Astrocyte (in vitro differentiated cells and primary cell): Measurements from ENCODE around the gene DLGAP4. TPM values are rescaled to one million over a fixed set of nuclear protein-coding genes. Genes with fewer than 3 reads are reported as not detected.
A peak's percentile ranks its signal among the peaks of the same experiment; 100 is the strongest.

Experiments
- DNase-seq: peaks from one replicate; pipeline ENCODE4 v3.0.0-alpha.2; 2010; ENCODE audit warnings: low read depth
- FAIRE-seq: peaks from 2 replicates; lab custom pipeline; 2011; peaks lifted over from hg19 to GRCh38; lab: Jason Lieb, UNC
- H2AFZ ChIP-seq: 2 replicates; pipeline ENCODE4 v1.6.0; 2012; ENCODE audit warnings: low read depth, low read length, inconsistent platforms
- H3K27ac ChIP-seq: 2 replicates; pipeline ENCODE4 v1.5.1; 2011; ENCODE audit warnings: low read depth, low read length, inconsistent platforms
- H3K27me3 ChIP-seq: 2 replicates; pipeline ENCODE4 v1.6.0; 2011; ENCODE audit warnings: low read length, inconsistent platforms; ENCODE audit not compliant: insufficient read depth
- H3K36me3 ChIP-seq: 2 replicates; pipeline ENCODE4 v1.5.1; 2011; ENCODE audit warnings: low read length, inconsistent platforms; ENCODE audit not compliant: insufficient read depth
- H3K4me1 ChIP-seq: 2 replicates; pipeline ENCODE4 v1.5.1; 2011; ENCODE audit warnings: low read length, inconsistent platforms; ENCODE audit not compliant: insufficient read depth
- H3K4me2 ChIP-seq: 2 replicates; pipeline ENCODE4 v1.6.0; 2012; ENCODE audit warnings: low read length, inconsistent platforms
- H3K4me3 ChIP-seq: 2 replicates; pipeline ENCODE4 v1.5.1; 2011; ENCODE audit warnings: low read depth, mild to moderate bottlenecking, low read length, inconsistent platforms; ENCODE audit not compliant: insufficient read depth
- H3K79me2 ChIP-seq: 2 replicates; pipeline ENCODE4 v1.6.0; 2012; ENCODE audit warnings: mild to moderate bottlenecking, low read length, inconsistent platforms; ENCODE audit not compliant: insufficient read depth
- H3K9ac ChIP-seq: 2 replicates; pipeline ENCODE4 v1.6.0; 2012; ENCODE audit warnings: mild to moderate bottlenecking, low read length, inconsistent platforms
- H3K9me3 ChIP-seq: 2 replicates; pipeline ENCODE4 v1.5.1; 2012; ENCODE audit warnings: low read depth, mild to moderate bottlenecking, low read length, inconsistent platforms; ENCODE audit not compliant: insufficient read depth
- H4K20me1 ChIP-seq: 2 replicates; pipeline ENCODE4 v1.6.0; 2012; ENCODE audit warnings: low read length, inconsistent platforms; ENCODE audit not compliant: insufficient read depth
- H3K27ac Mint-ChIP-seq: one replicate; pipeline ENCODE4 v1.8.0; 2021; ENCODE audit warnings: mild to moderate bottlenecking, mixed read lengths; ENCODE audit not compliant: unreplicated experiment
- H3K27me3 Mint-ChIP-seq: one replicate; pipeline ENCODE4 v1.8.0; 2021; ENCODE audit warnings: low read depth, mixed read lengths; ENCODE audit not compliant: unreplicated experiment
- H3K36me3 Mint-ChIP-seq: one replicate; pipeline ENCODE4 v1.8.0; 2021; ENCODE audit warnings: low read depth, mixed read lengths; ENCODE audit not compliant: unreplicated experiment
- H3K4me1 Mint-ChIP-seq: one replicate; pipeline ENCODE4 v1.8.0; 2021; ENCODE audit warnings: low read depth, mixed read lengths; ENCODE audit not compliant: unreplicated experiment
- H3K4me3 Mint-ChIP-seq: one replicate; pipeline ENCODE4 v1.8.0; 2021; ENCODE audit warnings: mild to moderate bottlenecking, moderate library complexity, mixed read lengths; ENCODE audit not compliant: unreplicated experiment
- H3K9me3 Mint-ChIP-seq: one replicate; pipeline ENCODE4 v1.8.0; 2021; ENCODE audit warnings: mild to moderate bottlenecking, mixed read lengths; ENCODE audit not compliant: unreplicated experiment
- EZH2 ChIP-seq: IDR thresholded peaks from 2 replicates; pipeline ENCODE4 v1.6.1; 2012; ENCODE audit warnings: mild to moderate bottlenecking, low read length, inconsistent platforms; ENCODE audit not compliant: insufficient read depth
- total RNA-seq: library from RNA; stranded (reverse); gene quantifications from 2 replicates; pipeline ENCODE4 v1.2.1, GENCODE V29; 2021
- TF ChIP-seq, protein P1 (sequence below): IDR thresholded peaks from 2 replicates; pipeline ENCODE4 v1.5.1; 2011; ENCODE audit warnings: low read depth, mild to moderate bottlenecking, inconsistent platforms, low read length, moderate library complexity; ENCODE audit not compliant: insufficient read depth

DLGAP4 gene
- total RNA-seq, 1 donor from 2014 or later, result 135 TPM

DNA sequence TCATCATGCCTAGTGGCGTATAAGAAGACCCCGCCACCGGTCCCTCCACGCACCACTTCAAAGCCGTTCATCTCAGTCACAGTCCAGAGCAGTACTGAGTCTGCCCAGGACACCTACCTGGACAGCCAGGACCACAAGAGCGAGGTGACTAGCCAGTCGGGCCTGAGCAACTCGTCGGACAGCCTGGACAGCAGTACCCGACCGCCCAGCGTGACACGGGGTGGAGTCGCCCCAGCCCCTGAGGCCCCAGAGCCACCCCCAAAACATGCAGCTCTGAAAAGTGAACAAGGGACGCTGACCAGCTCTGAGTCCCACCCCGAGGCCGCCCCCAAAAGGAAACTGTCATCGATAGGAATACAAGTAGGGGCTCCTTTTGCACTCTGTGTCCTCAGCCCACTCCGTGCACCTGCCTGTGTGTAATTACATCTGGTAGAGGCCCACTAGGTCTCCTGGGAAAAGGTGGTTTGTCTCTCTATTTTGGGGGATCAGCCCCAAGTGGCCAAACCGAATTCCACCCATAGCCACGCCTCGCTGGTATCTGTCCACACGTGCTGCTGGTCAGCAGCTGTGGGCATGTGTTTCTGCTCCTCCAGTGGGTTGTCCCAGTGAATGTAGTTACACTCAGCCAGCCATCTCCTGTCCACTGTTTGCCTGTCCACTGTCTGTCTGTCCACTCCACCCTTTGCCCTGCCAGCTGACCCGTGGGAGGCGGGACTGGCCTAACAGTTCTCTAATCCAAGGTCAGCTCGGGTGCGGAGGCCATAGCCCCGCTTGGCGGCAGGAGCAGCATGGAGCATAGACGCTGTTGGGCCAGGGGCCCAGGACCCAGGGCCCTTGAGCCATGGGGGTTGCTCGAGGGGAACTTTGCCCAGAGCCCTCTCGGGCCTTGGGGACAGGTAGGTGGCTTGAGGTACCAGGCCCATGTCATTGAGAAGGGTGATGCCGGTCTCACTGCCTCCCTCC is 190.8 kb downstream of the DLGAP4 start:
- no peak overlapping the region for H3K4me3 ChIP-seq

DNA sequence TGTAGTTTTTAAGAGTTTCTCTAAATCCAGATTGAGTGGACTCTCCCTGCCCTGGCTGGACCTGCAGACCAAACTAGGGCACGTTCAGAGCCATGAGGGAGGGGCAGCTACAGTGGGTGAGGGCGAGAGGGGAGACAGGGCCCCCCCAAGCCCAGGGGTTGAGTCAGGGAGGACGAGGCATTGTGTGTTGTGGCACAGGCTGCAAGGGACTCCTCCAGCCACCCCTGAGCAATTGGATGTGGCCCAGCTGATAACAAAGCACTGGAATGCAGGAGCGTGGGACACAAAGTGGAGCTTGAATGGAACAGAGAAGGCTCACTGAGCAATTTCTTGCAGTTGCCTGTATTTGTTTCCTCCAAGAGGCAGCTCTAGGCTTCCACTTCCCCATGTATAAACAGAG is 191.7 kb downstream of the DLGAP4 start:
- H3K9me3 Mint-ChIP-seq, result no peaks in the 10 kb centered on the region
- H3K9ac ChIP-seq, result peak overlapping the region; percentile 8
- peak overlapping the region; percentile 28 for H3K27ac ChIP-seq
- peaks cover 82% of the 10 kb centered on the region for H4K20me1 ChIP-seq
- H3K4me2 ChIP-seq, result peak overlapping the region; percentile 25
- no peaks in the 10 kb centered on the region for H3K27me3 ChIP-seq
- TF ChIP-seq EZH2, result no peak
- TF ChIP-seq, protein P1, sequence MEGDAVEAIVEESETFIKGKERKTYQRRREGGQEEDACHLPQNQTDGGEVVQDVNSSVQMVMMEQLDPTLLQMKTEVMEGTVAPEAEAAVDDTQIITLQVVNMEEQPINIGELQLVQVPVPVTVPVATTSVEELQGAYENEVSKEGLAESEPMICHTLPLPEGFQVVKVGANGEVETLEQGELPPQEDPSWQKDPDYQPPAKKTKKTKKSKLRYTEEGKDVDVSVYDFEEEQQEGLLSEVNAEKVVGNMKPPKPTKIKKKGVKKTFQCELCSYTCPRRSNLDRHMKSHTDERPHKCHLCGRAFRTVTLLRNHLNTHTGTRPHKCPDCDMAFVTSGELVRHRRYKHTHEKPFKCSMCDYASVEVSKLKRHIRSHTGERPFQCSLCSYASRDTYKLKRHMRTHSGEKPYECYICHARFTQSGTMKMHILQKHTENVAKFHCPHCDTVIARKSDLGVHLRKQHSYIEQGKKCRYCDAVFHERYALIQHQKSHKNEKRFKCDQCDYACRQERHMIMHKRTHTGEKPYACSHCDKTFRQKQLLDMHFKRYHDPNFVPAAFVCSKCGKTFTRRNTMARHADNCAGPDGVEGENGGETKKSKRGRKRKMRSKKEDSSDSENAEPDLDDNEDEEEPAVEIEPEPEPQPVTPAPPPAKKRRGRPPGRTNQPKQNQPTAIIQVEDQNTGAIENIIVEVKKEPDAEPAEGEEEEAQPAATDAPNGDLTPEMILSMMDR, result no peak
- FAIRE-seq (no peak), DNase-seq (peak; percentile 59)
- H3K27ac Mint-ChIP-seq, result no peak overlapping the region
- peaks cover 52% of the 10 kb centered on the region for H3K4me1 ChIP-seq
- H3K36me3 ChIP-seq, result peaks cover 45% of the 10 kb centered on the region
- peaks cover 26% of the 10 kb centered on the region for H3K36me3 Mint-ChIP-seq
- peaks cover 41% of the 10 kb centered on the region for H3K4me1 Mint-ChIP-seq
- no peak overlapping the region for H3K4me3 ChIP-seq
- H3K9me3 ChIP-seq, result no peaks in the 10 kb centered on the region
- H3K4me3 Mint-ChIP-seq, result no peak overlapping the region
- H2AFZ ChIP-seq, result no peak overlapping the region
- H3K27me3 Mint-ChIP-seq, result no peaks in the 10 kb centered on the region
- peaks cover 92% of the 10 kb centered on the region for H3K79me2 ChIP-seq

More for the DNA sequence above, 190.8 kb downstream of the DLGAP4 start:
- Histone ChIP-seq H3K36me3 (peaks cover 44% of the 10 kb centered on the region), H3K9me3 (no peaks in the 10 kb centered on the region), H2AFZ (no peak overlapping the region), H4K20me1 (peaks cover 87% of the 10 kb centered on the region), H3K9ac (no peak overlapping the region), H3K4me1 (peaks cover 60% of the 10 kb centered on the region), H3K79me2 (peaks cover 96% of the 10 kb centered on the region), H3K4me2 (peak overlapping the region; percentile 25), H3K27me3 (no peaks in the 10 kb centered on the region), H3K27ac (peak overlapping the region; percentile 28)
- DNase-seq (no peak), FAIRE-seq (no peak)
- Mint-ChIP-seq H3K36me3 (peaks cover 26% of the 10 kb centered on the region), H3K4me1 (peaks cover 49% of the 10 kb centered on the region), H3K9me3 (no peaks in the 10 kb centered on the region), H3K27me3 (no peaks in the 10 kb centered on the region), H3K27ac (peak overlapping the region; percentile 34), H3K4me3 (no peak overlapping the region)
- TF ChIP-seq, protein P1, result no peak
- no peak for TF ChIP-seq EZH2
